Astrocyte (in vitro differentiated cells and primary cell): Measurements from ENCODE around the gene PRR30.

Experiments
- CTCF ChIP-seq: IDR thresholded peaks from 2 replicates; pipeline ENCODE4 v1.5.1; 2011; ENCODE audit warnings: low read depth, mild to moderate bottlenecking, inconsistent platforms, low read length, moderate library complexity; ENCODE audit not compliant: insufficient read depth
- EZH2 ChIP-seq: IDR thresholded peaks from 2 replicates; pipeline ENCODE4 v1.6.1; 2012; ENCODE audit warnings: mild to moderate bottlenecking, low read length, inconsistent platforms; ENCODE audit not compliant: insufficient read depth

GRCh38 chr2:27137322-27137935, 1.8 kb downstream of the PRR30 start:
- no peak for TF ChIP-seq CTCF
- no peak for TF ChIP-seq EZH2
